GM23338 (cell line): ENCODE measurements around the gene TPBG. TPM values are rescaled to one million over a fixed set of nuclear protein-coding genes. Genes with fewer than 3 reads are reported as not detected.

Experiments used
- ATAC-seq: fragments of 200-7000 bp; cut with Tn5 transposase; 3 replicates; pipeline ENCODE4 v1.9.1; 2020
- DNase-seq: peaks from one replicate; pipeline ENCODE4 v3.0.0-alpha.2; 2015; ENCODE audit warnings: low spot score
- H2AFZ ChIP-seq: fragments of 200-600 bp; sonication (generic); 2 replicates; pipeline ENCODE4 v1.8.0; 2016; ENCODE audit warnings: antibody characterized with exemption, mild to moderate bottlenecking, moderate library complexity
- H3F3A ChIP-seq: fragments of 200-600 bp; sonication (generic); replicated peaks from 2 replicates; pipeline ENCODE4 v1.8.0; 2017; ENCODE audit warnings: antibody characterized with exemption, mixed run types, low read depth
- H3K27ac ChIP-seq: fragments of 200-600 bp; sonication (generic); 2 replicates; pipeline ENCODE4 v1.6.1; 2016; ENCODE audit warnings: low read depth
- H3K27me3 ChIP-seq: fragments of 200-600 bp; sonication (generic); 2 replicates; pipeline ENCODE4 v1.8.0; 2016; ENCODE audit warnings: mild to moderate bottlenecking, mixed run types, moderate library complexity; ENCODE audit not compliant: insufficient read depth
- H3K36me3 ChIP-seq: fragments of 200-600 bp; sonication (generic); 2 replicates; pipeline ENCODE4 v1.8.0; 2016; ENCODE audit warnings: mild to moderate bottlenecking; ENCODE audit not compliant: insufficient read depth
- H3K4me1 ChIP-seq: fragments of 200-600 bp; sonication (generic); 2 replicates; pipeline ENCODE4 v1.8.0; 2016; ENCODE audit warnings: mild to moderate bottlenecking, moderate library complexity; ENCODE audit not compliant: insufficient read depth
- H3K4me2 ChIP-seq: fragments of 200-600 bp; sonication (generic); 2 replicates; pipeline ENCODE4 v1.7.1; 2017; ENCODE audit warnings: mixed run types
- H3K4me3 ChIP-seq: fragments of 200-600 bp; sonication (generic); 2 replicates; pipeline ENCODE4 v1.6.1; 2016; ENCODE audit warnings: mixed run types
- H3K79me2 ChIP-seq: fragments of 200-600 bp; sonication (generic); replicated peaks from 2 replicates; pipeline ENCODE4 v1.8.0; 2017; ENCODE audit warnings: mild to moderate bottlenecking; ENCODE audit not compliant: insufficient read depth
- H3K9me2 ChIP-seq: fragments of 200-600 bp; sonication (generic); 2 replicates; pipeline ENCODE4 v1.8.0; 2017; ENCODE audit not compliant: insufficient read depth
- H4K20me1 ChIP-seq: fragments of 200-600 bp; sonication (generic); replicated peaks from 2 replicates; pipeline ENCODE4 v1.8.0; 2017; ENCODE audit warnings: mild to moderate bottlenecking; ENCODE audit not compliant: insufficient read depth
- H3K27ac Mint-ChIP-seq: 2 replicates; pipeline ENCODE4 v1.8.0; 2020; ENCODE audit warnings: inconsistent platforms, mild to moderate bottlenecking, moderate library complexity, mixed read lengths
- H3K27me3 Mint-ChIP-seq: 3 replicates; pipeline ENCODE4 v1.8.0; 2022; ENCODE audit warnings: low read depth, mild to moderate bottlenecking, moderate library complexity, mixed read lengths, inconsistent platforms; ENCODE audit not compliant: insufficient read depth, poor library complexity
- H3K36me3 Mint-ChIP-seq: 3 replicates; pipeline ENCODE4 v1.8.0; 2021; ENCODE audit warnings: low read depth, mild to moderate bottlenecking, inconsistent platforms, moderate library complexity, mixed read lengths
- H3K4me1 Mint-ChIP-seq: 3 replicates; pipeline ENCODE4 v1.8.0; 2020; ENCODE audit warnings: mild to moderate bottlenecking, inconsistent platforms, mixed read lengths
- H3K4me3 Mint-ChIP-seq: 3 replicates; pipeline ENCODE4 v1.8.0; 2021; ENCODE audit warnings: moderate library complexity, mild to moderate bottlenecking, inconsistent platforms, mixed read lengths
- H3K9me3 Mint-ChIP-seq: 3 replicates; pipeline ENCODE4 v1.8.0; 2020; ENCODE audit warnings: moderate library complexity, mild to moderate bottlenecking, inconsistent platforms, mixed read lengths
- CREB1 ChIP-seq: fragments of 250-450 bp; sonication (Bioruptor Pico); IDR thresholded peaks from 2 replicates; pipeline ENCODE4 v1.5.0; 2020; ENCODE audit warnings: low read depth, mild to moderate bottlenecking, moderate library complexity
- EZH2 ChIP-seq: fragments of 200-600 bp; sonication (generic); IDR thresholded peaks from one replicate; pipeline ENCODE4 v1.8.0; 2017; ENCODE audit warnings: antibody characterized with exemption, mild to moderate bottlenecking, low read depth; ENCODE audit not compliant: unreplicated experiment
- EZH2phosphoT487 ChIP-seq: fragments of 200-600 bp; sonication (generic); IDR thresholded peaks from one replicate; pipeline ENCODE4 v1.8.1; 2018; ENCODE audit warnings: antibody characterized with exemption; ENCODE audit not compliant: unreplicated experiment
- JUNB ChIP-seq: IDR thresholded peaks from one replicate; pipeline ENCODE4 v1.6.1; 2016; ENCODE audit warnings: antibody characterized with exemption; ENCODE audit not compliant: unreplicated experiment
- NANOG ChIP-seq: IDR thresholded peaks from 2 replicates; pipeline ENCODE4 v1.6.1; 2016; ENCODE audit warnings: antibody characterized with exemption, borderline replicate concordance
- POLR2AphosphoS5 ChIP-seq: IDR thresholded peaks from 2 replicates; pipeline ENCODE4 v1.6.1; 2016; ENCODE audit warnings: antibody characterized with exemption, low read depth
- ZNF114 ChIP-seq: fragments of 250-450 bp; sonication (Bioruptor Pico); IDR thresholded peaks from 2 replicates; pipeline ENCODE4 v1.5.0; 2020; ENCODE audit warnings: mild to moderate bottlenecking, moderate library complexity
- ZNF462 ChIP-seq: fragments of 250-450 bp; sonication (Bioruptor Pico); IDR thresholded peaks from 2 replicates; pipeline ENCODE4 v1.5.0; 2020; ENCODE audit warnings: mild to moderate bottlenecking, moderate library complexity
- polyA plus RNA-seq: library from polyadenylated mRNA; unstranded; fragments of >200 nt; fragmentation: Nextera tagmentation; extraction: Ambion mirVana; gene quantifications from 2 replicates; pipeline ENCODE4 v1.2.1, GENCODE V29; 2016
- total RNA-seq: library from RNA; depleted of rRNA; stranded (reverse); fragments of >200 nt; shearing (Covaris generic); gene quantifications from 2 replicates; pipeline ENCODE4 v1.2.3, GENCODE V29; 2014
- TF ChIP-seq, protein P1 (sequence below), 2 experiments: fragments of 200-600 bp in 1 of 2; sonication (generic) in 1 of 2; conservative IDR thresholded peaks; 2 replicates each; pipeline versions ENCODE4 v1.5.1 to v1.6.1; 2016 to 2017; ENCODE audit warnings: antibody characterized with exemption in 2 of 2, low read depth in 2 of 2, mild to moderate bottlenecking in 2 of 2, moderate library complexity in 1 of 2

The TPBG gene
- total and polyA plus RNA-seq, 2 experiments from 2014 or later = 22.1 to 33.0 TPM

DNA sequence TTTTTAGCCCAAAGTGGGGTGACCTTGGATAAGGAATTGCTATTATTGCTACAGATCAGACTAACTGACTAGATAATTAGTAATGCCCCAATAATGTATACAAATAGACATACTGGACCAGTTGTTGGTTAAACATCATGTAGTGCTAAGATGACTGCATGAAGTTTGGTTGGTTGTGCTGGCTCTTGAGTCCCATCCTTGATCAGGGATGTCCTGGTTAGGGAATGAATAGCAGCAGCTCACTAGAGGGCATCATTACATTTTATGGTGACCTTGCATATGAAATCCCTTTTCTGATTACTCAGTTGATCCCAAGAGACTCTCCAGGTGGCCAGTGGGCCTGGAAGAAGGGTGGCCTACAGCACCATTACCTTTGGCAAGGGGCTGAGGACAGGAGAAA is 10.9 kb downstream of the TPBG start:
- Histone ChIP-seq H3K27me3 (no peaks in the 10 kb centered on the region), H3K4me3 (no peak overlapping the region), H3K36me3 (no peaks in the 10 kb centered on the region), H3K79me2 (no peaks in the 10 kb centered on the region), H3K9me2 (peaks cover 16% of the 10 kb centered on the region), H2AFZ (no peak overlapping the region), H3K4me2 (no peak overlapping the region), H4K20me1 (no peaks in the 10 kb centered on the region), H3K27ac (no peak overlapping the region), H3F3A (no peaks in the 10 kb centered on the region), H3K4me1 (peaks cover 1% of the 10 kb centered on the region; the same call in 1 of the 2 replicates)
- H3K36me3 Mint-ChIP-seq = peaks cover 30% of the 10 kb centered on the region
- peaks cover 4% of the 10 kb centered on the region for H3K27me3 Mint-ChIP-seq
- H3K4me3 Mint-ChIP-seq = no peak overlapping the region
- ATAC-seq (no peak), DNase-seq (no peak)
- TF ChIP-seq, protein P1, sequence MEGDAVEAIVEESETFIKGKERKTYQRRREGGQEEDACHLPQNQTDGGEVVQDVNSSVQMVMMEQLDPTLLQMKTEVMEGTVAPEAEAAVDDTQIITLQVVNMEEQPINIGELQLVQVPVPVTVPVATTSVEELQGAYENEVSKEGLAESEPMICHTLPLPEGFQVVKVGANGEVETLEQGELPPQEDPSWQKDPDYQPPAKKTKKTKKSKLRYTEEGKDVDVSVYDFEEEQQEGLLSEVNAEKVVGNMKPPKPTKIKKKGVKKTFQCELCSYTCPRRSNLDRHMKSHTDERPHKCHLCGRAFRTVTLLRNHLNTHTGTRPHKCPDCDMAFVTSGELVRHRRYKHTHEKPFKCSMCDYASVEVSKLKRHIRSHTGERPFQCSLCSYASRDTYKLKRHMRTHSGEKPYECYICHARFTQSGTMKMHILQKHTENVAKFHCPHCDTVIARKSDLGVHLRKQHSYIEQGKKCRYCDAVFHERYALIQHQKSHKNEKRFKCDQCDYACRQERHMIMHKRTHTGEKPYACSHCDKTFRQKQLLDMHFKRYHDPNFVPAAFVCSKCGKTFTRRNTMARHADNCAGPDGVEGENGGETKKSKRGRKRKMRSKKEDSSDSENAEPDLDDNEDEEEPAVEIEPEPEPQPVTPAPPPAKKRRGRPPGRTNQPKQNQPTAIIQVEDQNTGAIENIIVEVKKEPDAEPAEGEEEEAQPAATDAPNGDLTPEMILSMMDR (conservative IDR thresholded peaks at IDR 0.05; ENCODE audit: low read depth in 2 of 2) = peak in 1 of 2 experiments; percentile 36; a peak in 2 of 4 replicates
- TF ChIP-seq POLR2AphosphoS5 = no peak
- H3K27ac Mint-ChIP-seq = no peak overlapping the region
- peaks cover 30% of the 10 kb centered on the region for H3K9me3 Mint-ChIP-seq
- peaks cover 3% of the 10 kb centered on the region; the same call in 1 of the 3 replicates for H3K4me1 Mint-ChIP-seq

- no peak overlapping the region for H3K27ac ChIP-seq
- no peaks in the 10 kb centered on the region for H4K20me1 ChIP-seq
- no peaks in the 10 kb centered on the region for H3K27me3 ChIP-seq
- H3K4me2 ChIP-seq = no peak overlapping the region
- H3K4me1 Mint-ChIP-seq = peaks cover 9% of the 10 kb centered on the region
- H2AFZ ChIP-seq = no peak overlapping the region
- peaks cover 11% of the 10 kb centered on the region for H3K4me1 ChIP-seq
- no peak overlapping the region for H3K4me3 ChIP-seq
- no peaks in the 10 kb centered on the region; the same call in 1 of the 2 replicates for H3K36me3 ChIP-seq
- peak; percentile 13 for DNase-seq
- no peak for ATAC-seq
- TF ChIP-seq CREB1 (CRISPR knock-in tag) (no peak), ZNF114 (no peak), NANOG (no peak), EZH2 (no peak), JUNB (no peak)
- peaks cover 30% of the 10 kb centered on the region for H3K9me3 Mint-ChIP-seq
- H3F3A ChIP-seq = no peaks in the 10 kb centered on the region
- H3K27ac Mint-ChIP-seq = no peak overlapping the region
- no peak overlapping the region for H3K4me3 Mint-ChIP-seq
- peaks cover 7% of the 10 kb centered on the region for H3K27me3 Mint-ChIP-seq
- peaks cover 16% of the 10 kb centered on the region for H3K9me2 ChIP-seq
- H3K79me2 ChIP-seq = no peaks in the 10 kb centered on the region
- peaks cover 30% of the 10 kb centered on the region for H3K36me3 Mint-ChIP-seq
Measured at GRCh38 chr6:82376636-82377035, 13.0 kb downstream of the TPBG start.

DNA sequence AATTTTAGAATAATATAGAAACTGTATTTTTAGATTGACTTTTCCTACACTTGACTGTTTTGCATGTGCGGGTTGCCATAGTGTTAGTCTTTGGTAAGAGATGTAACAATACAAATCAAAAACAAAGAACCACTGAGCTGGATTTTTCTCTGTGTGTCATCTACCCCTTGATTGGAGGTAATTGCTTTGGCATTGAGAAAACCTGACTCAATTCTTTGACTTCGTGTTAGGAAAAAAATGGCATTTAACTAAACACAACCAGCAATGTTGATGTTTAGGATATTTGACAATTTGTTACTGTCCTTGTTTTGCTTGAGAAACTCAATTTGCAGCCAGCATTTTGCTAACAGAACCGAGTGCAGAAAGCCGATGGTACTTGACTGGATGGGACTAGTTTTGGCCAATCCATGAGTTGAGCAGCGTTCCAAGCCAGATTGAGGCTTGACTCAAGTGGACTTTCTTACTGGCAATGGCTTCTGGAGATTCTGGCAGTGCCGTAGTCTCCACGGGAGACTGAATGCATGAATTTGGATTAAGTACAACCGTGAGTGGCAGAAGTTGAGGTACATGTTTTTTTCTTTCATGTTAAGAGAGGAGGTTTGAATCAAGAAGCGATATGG is 17.1 kb downstream of the TPBG start:
- Mint-ChIP-seq H3K36me3 (peaks cover 22% of the 10 kb centered on the region), H3K27ac (no peak overlapping the region), H3K27me3 (peaks cover 7% of the 10 kb centered on the region), H3K4me1 (peaks cover 33% of the 10 kb centered on the region), H3K4me3 (no peak overlapping the region), H3K9me3 (peaks cover 22% of the 10 kb centered on the region)
- H3K27ac ChIP-seq = 0 out of 2 replicates have a peak overlapping the region, but pooled peaks have one; percentile 29
- H3K4me2 ChIP-seq = no peak overlapping the region
- H3K4me3 ChIP-seq = no peak overlapping the region
- no peaks in the 10 kb centered on the region for H3F3A ChIP-seq
- H3K4me1 ChIP-seq = peaks cover 27% of the 10 kb centered on the region
- no peak for ATAC-seq
- no peaks in the 10 kb centered on the region for H4K20me1 ChIP-seq
- H3K9me2 ChIP-seq = peaks cover 16% of the 10 kb centered on the region
- H3K36me3 ChIP-seq = no peaks in the 10 kb centered on the region; the same call in 1 of the 2 replicates
- H2AFZ ChIP-seq = no peak overlapping the region
- no peaks in the 10 kb centered on the region for H3K79me2 ChIP-seq
- DNase-seq = no peak
- no peaks in the 10 kb centered on the region for H3K27me3 ChIP-seq
- TF ChIP-seq EZH2phosphoT487 (no peak), ZNF462 (no peak), POLR2AphosphoS5 (no peak)
